ENCODE results near the gene SNX7.

Gene SNX7

DNA sequence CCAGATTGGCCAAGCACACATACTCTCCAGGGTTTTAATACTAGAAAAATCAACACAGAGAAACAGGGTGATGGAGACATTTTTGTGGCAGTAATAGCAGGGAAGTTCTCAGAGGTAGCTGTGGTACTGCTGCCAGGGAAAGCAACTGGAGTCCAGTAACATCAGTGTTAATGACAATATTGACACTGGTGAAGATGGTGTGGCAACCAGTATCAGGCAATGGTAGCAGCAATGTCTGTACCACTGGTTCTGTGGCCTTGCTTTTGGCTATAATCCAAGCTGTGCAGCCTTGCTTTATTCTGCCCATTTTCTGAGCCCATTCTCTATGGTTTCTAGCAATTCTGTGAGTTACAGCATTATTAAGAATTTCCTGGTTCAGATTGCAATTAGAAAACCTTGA, 1.6 kb upstream of the SNX7 start:
- ATAC-seq = no peak
- TF ChIP-seq, protein P1, sequence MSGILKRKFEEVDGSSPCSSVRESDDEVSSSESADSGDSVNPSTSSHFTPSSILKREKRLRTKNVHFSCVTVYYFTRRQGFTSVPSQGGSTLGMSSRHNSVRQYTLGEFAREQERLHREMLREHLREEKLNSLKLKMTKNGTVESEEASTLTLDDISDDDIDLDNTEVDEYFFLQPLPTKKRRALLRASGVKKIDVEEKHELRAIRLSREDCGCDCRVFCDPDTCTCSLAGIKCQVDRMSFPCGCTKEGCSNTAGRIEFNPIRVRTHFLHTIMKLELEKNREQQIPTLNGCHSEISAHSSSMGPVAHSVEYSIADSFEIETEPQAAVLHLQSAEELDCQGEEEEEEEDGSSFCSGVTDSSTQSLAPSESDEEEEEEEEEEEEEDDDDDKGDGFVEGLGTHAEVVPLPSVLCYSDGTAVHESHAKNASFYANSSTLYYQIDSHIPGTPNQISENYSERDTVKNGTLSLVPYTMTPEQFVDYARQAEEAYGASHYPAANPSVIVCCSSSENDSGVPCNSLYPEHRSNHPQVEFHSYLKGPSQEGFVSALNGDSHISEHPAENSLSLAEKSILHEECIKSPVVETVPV (CRISPR knock-in tag; IDR thresholded peaks at IDR 0.05) = no peak
- TF ChIP-seq GLIS3 (CRISPR knock-in tag; IDR thresholded peaks at IDR 0.05) (no peak), ESRRG (CRISPR knock-in tag; IDR thresholded peaks at IDR 0.05) (no peak), PPARA (CRISPR knock-in tag; IDR thresholded peaks at IDR 0.05; ENCODE audit: borderline replicate concordance) (no peak), ZC3H10 (CRISPR knock-in tag; IDR thresholded peaks at IDR 0.05) (no peak), ZFP3 (CRISPR knock-in tag; IDR thresholded peaks at IDR 0.05) (no peak), ARNTL (CRISPR knock-in tag; IDR thresholded peaks at IDR 0.05; ENCODE audit: borderline replicate concordance, low read depth) (no peak), CSDC2 (CRISPR knock-in tag; IDR thresholded peaks at IDR 0.05) (no peak), ZNF8 (CRISPR knock-in tag; IDR thresholded peaks at IDR 0.05) (no peak), ZFP30 (CRISPR knock-in tag; IDR thresholded peaks at IDR 0.05) (no peak), ISL1 (CRISPR knock-in tag; IDR thresholded peaks at IDR 0.05) (no peak), BACH2 (CRISPR knock-in tag; IDR thresholded peaks at IDR 0.05; ENCODE audit: borderline replicate concordance) (no peak), TOX (CRISPR knock-in tag; IDR thresholded peaks at IDR 0.05; ENCODE audit: borderline replicate concordance) (no peak), SNAI2 (CRISPR knock-in tag; IDR thresholded peaks at IDR 0.05) (no peak), ZNF565 (CRISPR knock-in tag; conservative IDR thresholded peaks at IDR 0.05; ENCODE audit: low read depth) (no peak), OSR1 (CRISPR knock-in tag; IDR thresholded peaks at IDR 0.05) (no peak)
- TF ChIP-seq, protein P2, sequence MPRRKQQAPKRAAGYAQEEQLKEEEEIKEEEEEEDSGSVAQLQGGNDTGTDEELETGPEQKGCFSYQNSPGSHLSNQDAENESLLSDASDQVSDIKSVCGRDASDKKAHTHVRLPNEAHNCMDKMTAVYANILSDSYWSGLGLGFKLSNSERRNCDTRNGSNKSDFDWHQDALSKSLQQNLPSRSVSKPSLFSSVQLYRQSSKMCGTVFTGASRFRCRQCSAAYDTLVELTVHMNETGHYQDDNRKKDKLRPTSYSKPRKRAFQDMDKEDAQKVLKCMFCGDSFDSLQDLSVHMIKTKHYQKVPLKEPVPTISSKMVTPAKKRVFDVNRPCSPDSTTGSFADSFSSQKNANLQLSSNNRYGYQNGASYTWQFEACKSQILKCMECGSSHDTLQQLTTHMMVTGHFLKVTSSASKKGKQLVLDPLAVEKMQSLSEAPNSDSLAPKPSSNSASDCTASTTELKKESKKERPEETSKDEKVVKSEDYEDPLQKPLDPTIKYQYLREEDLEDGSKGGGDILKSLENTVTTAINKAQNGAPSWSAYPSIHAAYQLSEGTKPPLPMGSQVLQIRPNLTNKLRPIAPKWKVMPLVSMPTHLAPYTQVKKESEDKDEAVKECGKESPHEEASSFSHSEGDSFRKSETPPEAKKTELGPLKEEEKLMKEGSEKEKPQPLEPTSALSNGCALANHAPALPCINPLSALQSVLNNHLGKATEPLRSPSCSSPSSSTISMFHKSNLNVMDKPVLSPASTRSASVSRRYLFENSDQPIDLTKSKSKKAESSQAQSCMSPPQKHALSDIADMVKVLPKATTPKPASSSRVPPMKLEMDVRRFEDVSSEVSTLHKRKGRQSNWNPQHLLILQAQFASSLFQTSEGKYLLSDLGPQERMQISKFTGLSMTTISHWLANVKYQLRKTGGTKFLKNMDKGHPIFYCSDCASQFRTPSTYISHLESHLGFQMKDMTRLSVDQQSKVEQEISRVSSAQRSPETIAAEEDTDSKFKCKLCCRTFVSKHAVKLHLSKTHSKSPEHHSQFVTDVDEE (CRISPR knock-in tag; IDR thresholded peaks at IDR 0.05) = no peak
- TF ChIP-seq, protein P3, sequence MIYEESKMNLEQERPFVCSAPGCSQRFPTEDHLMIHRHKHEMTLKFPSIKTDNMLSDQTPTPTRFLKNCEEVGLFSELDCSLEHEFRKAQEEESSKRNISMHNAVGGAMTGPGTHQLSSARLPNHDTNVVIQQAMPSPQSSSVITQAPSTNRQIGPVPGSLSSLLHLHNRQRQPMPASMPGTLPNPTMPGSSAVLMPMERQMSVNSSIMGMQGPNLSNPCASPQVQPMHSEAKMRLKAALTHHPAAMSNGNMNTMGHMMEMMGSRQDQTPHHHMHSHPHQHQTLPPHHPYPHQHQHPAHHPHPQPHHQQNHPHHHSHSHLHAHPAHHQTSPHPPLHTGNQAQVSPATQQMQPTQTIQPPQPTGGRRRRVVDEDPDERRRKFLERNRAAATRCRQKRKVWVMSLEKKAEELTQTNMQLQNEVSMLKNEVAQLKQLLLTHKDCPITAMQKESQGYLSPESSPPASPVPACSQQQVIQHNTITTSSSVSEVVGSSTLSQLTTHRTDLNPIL (CRISPR knock-in tag; IDR thresholded peaks at IDR 0.05; ENCODE audit: low read depth) = no peak
- TF ChIP-seq, protein P4, sequence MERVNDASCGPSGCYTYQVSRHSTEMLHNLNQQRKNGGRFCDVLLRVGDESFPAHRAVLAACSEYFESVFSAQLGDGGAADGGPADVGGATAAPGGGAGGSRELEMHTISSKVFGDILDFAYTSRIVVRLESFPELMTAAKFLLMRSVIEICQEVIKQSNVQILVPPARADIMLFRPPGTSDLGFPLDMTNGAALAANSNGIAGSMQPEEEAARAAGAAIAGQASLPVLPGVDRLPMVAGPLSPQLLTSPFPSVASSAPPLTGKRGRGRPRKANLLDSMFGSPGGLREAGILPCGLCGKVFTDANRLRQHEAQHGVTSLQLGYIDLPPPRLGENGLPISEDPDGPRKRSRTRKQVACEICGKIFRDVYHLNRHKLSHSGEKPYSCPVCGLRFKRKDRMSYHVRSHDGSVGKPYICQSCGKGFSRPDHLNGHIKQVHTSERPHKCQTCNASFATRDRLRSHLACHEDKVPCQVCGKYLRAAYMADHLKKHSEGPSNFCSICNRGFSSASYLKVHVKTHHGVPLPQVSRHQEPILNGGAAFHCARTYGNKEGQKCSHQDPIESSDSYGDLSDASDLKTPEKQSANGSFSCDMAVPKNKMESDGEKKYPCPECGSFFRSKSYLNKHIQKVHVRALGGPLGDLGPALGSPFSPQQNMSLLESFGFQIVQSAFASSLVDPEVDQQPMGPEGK (CRISPR knock-in tag; IDR thresholded peaks at IDR 0.05; ENCODE audit: borderline replicate concordance) = no peak
- TF ChIP-seq, protein P5, sequence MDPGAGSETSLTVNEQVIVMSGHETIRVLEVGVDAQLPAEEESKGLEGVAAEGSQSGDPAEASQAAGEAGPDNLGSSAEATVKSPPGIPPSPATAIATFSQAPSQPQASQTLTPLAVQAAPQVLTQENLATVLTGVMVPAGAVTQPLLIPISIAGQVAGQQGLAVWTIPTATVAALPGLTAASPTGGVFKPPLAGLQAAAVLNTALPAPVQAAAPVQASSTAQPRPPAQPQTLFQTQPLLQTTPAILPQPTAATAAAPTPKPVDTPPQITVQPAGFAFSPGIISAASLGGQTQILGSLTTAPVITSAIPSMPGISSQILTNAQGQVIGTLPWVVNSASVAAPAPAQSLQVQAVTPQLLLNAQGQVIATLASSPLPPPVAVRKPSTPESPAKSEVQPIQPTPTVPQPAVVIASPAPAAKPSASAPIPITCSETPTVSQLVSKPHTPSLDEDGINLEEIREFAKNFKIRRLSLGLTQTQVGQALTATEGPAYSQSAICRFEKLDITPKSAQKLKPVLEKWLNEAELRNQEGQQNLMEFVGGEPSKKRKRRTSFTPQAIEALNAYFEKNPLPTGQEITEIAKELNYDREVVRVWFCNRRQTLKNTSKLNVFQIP (CRISPR knock-in tag; IDR thresholded peaks at IDR 0.05; ENCODE audit: borderline replicate concordance, low read depth) = no peak

DNA sequence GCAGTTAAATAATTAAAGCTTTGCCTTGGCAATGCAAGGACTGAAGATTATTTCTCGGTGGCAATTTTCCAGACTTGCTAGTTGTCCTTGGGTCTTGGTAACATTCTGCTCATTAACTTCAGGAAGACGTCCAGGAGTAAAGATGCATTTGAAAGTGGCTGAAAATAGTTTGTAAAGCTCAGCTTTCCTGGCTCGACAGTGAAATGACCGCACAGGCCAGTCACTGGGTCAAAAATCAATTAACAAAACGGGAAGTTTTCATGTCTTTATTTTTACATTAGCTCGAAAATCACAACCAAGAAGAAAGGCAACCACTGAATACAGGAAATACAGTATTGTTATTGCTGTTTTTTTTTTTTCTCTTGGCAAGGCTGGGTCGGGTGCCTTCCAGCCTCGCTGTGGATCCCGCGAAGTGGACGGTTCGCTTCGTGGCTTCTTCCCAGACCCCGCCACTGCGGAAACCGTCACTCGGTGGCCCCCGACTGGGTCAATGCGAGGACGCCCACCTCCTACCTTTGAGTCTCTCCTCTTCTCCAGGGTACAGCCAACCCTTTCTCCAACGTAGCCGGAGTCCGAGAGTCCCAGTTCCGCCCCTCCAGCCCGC, 479 bp upstream of the SNX7 start:
- TF ChIP-seq ARNTL (CRISPR knock-in tag; IDR thresholded peaks at IDR 0.05; ENCODE audit: borderline replicate concordance, low read depth) = no peak
- TF ChIP-seq ZNF565 (CRISPR knock-in tag; conservative IDR thresholded peaks at IDR 0.05; ENCODE audit: low read depth) = no peak
- no peak for TF ChIP-seq ZFP3 (CRISPR knock-in tag; IDR thresholded peaks at IDR 0.05)
- TF ChIP-seq ZNF70 (CRISPR knock-in tag; IDR thresholded peaks at IDR 0.05) = no peak
- TF ChIP-seq ISL1 (CRISPR knock-in tag; IDR thresholded peaks at IDR 0.05) = no peak
- TF ChIP-seq ZNF8 (CRISPR knock-in tag; IDR thresholded peaks at IDR 0.05) = no peak
- TF ChIP-seq, protein P3 (CRISPR knock-in tag; IDR thresholded peaks at IDR 0.05; ENCODE audit: low read depth) = no peak
- no peak for TF ChIP-seq ESRRG (CRISPR knock-in tag; IDR thresholded peaks at IDR 0.05)
- no peak for TF ChIP-seq TOX (CRISPR knock-in tag; IDR thresholded peaks at IDR 0.05; ENCODE audit: borderline replicate concordance)
- TF ChIP-seq, protein P4 (CRISPR knock-in tag; IDR thresholded peaks at IDR 0.05; ENCODE audit: borderline replicate concordance) = no peak
- TF ChIP-seq SNAI2 (CRISPR knock-in tag; IDR thresholded peaks at IDR 0.05) = no peak
- no peak for TF ChIP-seq CSDC2 (CRISPR knock-in tag; IDR thresholded peaks at IDR 0.05)
- TF ChIP-seq OSR1 (CRISPR knock-in tag; IDR thresholded peaks at IDR 0.05) = no peak
- no peak for TF ChIP-seq ZFP30 (CRISPR knock-in tag; IDR thresholded peaks at IDR 0.05)
- peak; percentile 42 for ATAC-seq
